ENCODE results near the gene MYT1. TPM values are rescaled to one million over a fixed set of nuclear protein-coding genes. Genes with fewer than 3 reads are reported as not detected.

The MYT1 gene
- total RNA-seq, 1 donor from 2014 or later = not detected

- DNase-seq (ENCODE audit: low spot score in 2 of 2) = no peak
- no peak for TF ChIP-seq CTCF (IDR thresholded peaks at IDR 0.05)
- intact Hi-C loops (cut with DNase I) = no loop called here
These were observed 74.0 kb downstream of the MYT1 start for GRCh38 chr20:64238115-64238825.

GRCh38 chr20:64238851-64239387, 74.7 kb downstream of the MYT1 start:
- H3K4me3 ChIP-seq = no peak overlapping the region
- H3K27me3 ChIP-seq = no peaks in the 10 kb centered on the region
- no peaks in the 10 kb centered on the region for H3K36me3 ChIP-seq
- H3K27ac ChIP-seq = no peak overlapping the region
- TF ChIP-seq CTCF (IDR thresholded peaks at IDR 0.05) = no peak
- no peaks in the 10 kb centered on the region for H3K9me3 ChIP-seq
- no peak for DNase-seq (ENCODE audit: low spot score in 2 of 2)
- intact Hi-C loops (cut with DNase I) = no loop called here
- H3K4me1 ChIP-seq = no peaks in the 10 kb centered on the region

More at GRCh38 chr20:64238115-64238825, 74.0 kb downstream of the MYT1 start:
- H3K4me3 ChIP-seq = no peak overlapping the region
- H3K27me3 ChIP-seq = no peaks in the 10 kb centered on the region
- no peaks in the 10 kb centered on the region for H3K36me3 ChIP-seq
- H3K4me1 ChIP-seq = no peaks in the 10 kb centered on the region
- H3K9me3 ChIP-seq = no peaks in the 10 kb centered on the region
- H3K27ac ChIP-seq = no peak overlapping the region

- H3K36me3 ChIP-seq = no peaks in the 10 kb centered on the region
- no peak overlapping the region for H3K4me3 ChIP-seq
- H3K9me3 ChIP-seq = no peaks in the 10 kb centered on the region
- TF ChIP-seq CTCF (IDR thresholded peaks at IDR 0.05) = no peak
- H3K27me3 ChIP-seq = no peaks in the 10 kb centered on the region
- no peak overlapping the region for H3K27ac ChIP-seq
- intact Hi-C loops (cut with DNase I) = no loop called here
- no peaks in the 10 kb centered on the region for H3K4me1 ChIP-seq
- DNase-seq (ENCODE audit: low spot score in 2 of 2) = peak in 1 of 2 donors; percentile 48
These were observed 75.4 kb downstream of the MYT1 start for GRCh38 chr20:64239449-64240242.

GRCh38 chr20:64240243-64241015, 76.2 kb downstream of the MYT1 start:
- no peak for TF ChIP-seq CTCF (IDR thresholded peaks at IDR 0.05)
- Histone ChIP-seq H3K4me1 (no peaks in the 10 kb centered on the region), H3K36me3 (no peaks in the 10 kb centered on the region), H3K27me3 (no peaks in the 10 kb centered on the region), H3K4me3 (no peak overlapping the region), H3K9me3 (no peaks in the 10 kb centered on the region), H3K27ac (no peak overlapping the region)
- intact Hi-C loops (cut with DNase I) = no loop called here
- peak in 1 of 2 donors; percentile 45 for DNase-seq (ENCODE audit: low spot score in 2 of 2)

- intact Hi-C loops (cut with DNase I) = no loop called here
- H3K4me1 ChIP-seq = no peaks in the 10 kb centered on the region
- no peak for DNase-seq (ENCODE audit: low spot score in 2 of 2)
- TF ChIP-seq CTCF (IDR thresholded peaks at IDR 0.05) = no peak
- no peaks in the 10 kb centered on the region for H3K27me3 ChIP-seq
- no peak overlapping the region for H3K4me3 ChIP-seq
- no peak overlapping the region for H3K27ac ChIP-seq
- H3K9me3 ChIP-seq = no peaks in the 10 kb centered on the region
- no peaks in the 10 kb centered on the region for H3K36me3 ChIP-seq
These were observed 76.8 kb downstream of the MYT1 start for GRCh38 chr20:64241061-64241460.

All from ascending aorta (tissue), 2 donors.